D721Med (cell line): ENCODE results near the gene NUDT15.

Source experiments
- DNase-seq: peaks from one replicate; pipeline ENCODE4 v3.0.0; 2011; ENCODE audit warnings: low spot score; ENCODE audit not compliant: insufficient read length
- FAIRE-seq: peaks from 2 replicates; lab custom pipeline; 2011; peaks lifted over from hg19 to GRCh38; lab: Jason Lieb, UNC
- TF ChIP-seq, protein P1 (sequence below): IDR thresholded peaks from 2 replicates; pipeline ENCODE4 v1.5.1; 2012; ENCODE audit warnings: mild to moderate bottlenecking, control low read depth; ENCODE audit not compliant: insufficient read depth; ENCODE audit errors: missing control alignments

The NUDT15 gene

DNA sequence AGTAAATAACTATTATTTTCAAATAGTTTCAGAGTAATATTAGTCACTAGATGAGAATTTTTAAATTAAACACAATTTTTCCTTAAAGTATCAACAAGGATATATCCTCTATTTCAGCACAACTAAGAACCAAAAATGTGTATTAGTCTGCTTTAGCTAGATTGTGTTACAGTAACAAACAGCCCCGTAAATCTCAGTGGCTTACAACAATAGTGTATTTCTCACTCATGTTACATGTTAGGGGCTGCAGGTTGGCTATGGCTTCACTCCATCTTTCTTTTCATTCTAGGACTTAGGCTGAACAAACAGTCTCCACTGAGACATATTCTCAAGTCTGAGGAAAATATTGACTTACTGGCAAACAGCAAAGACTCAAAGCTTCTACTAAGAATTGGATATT, 24.9 kb upstream of the NUDT15 start:
- no peak for DNase-seq
- FAIRE-seq, result no peak
- TF ChIP-seq, protein P1, sequence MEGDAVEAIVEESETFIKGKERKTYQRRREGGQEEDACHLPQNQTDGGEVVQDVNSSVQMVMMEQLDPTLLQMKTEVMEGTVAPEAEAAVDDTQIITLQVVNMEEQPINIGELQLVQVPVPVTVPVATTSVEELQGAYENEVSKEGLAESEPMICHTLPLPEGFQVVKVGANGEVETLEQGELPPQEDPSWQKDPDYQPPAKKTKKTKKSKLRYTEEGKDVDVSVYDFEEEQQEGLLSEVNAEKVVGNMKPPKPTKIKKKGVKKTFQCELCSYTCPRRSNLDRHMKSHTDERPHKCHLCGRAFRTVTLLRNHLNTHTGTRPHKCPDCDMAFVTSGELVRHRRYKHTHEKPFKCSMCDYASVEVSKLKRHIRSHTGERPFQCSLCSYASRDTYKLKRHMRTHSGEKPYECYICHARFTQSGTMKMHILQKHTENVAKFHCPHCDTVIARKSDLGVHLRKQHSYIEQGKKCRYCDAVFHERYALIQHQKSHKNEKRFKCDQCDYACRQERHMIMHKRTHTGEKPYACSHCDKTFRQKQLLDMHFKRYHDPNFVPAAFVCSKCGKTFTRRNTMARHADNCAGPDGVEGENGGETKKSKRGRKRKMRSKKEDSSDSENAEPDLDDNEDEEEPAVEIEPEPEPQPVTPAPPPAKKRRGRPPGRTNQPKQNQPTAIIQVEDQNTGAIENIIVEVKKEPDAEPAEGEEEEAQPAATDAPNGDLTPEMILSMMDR, result no peak

DNA sequence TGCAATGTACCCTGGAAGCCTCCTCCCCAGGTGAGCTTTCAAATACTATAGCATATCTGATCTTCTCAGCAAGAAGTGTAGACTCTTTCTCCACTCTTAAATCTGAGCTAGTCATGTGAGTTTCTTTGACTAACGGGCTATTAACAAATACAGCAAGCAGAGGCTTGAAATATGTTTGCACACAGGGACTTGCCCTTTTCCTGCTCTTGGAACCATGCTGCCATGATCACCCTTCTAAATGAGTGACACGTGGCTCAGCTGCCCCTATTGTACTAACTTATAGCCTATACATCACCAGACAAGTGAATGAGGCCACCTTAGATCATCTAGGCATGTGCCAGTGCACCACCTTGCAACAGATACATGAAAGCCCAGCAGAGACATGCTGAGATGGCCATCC, 23.2 kb upstream of the NUDT15 start:
- no peak for FAIRE-seq
- no peak for DNase-seq
- TF ChIP-seq, protein P1, result no peak

DNA sequence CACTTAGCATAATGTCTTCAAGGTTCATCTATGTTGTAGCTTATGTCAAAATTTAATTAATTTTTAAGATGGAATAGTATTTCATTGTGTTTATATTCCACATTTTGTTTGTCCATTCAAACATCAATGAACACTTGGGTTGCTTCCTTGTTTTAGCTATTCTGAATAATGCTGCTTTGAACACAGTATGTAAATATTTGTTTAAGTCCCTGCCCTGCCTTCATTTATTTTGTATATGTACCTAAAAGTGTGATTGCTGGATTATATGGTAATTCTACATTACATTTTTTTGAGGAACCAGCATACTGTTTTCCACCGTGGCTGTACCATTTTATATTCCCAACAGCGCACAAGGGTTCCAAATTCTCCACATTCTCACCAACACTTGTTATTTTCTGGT, 18.9 kb upstream of the NUDT15 start:
- TF ChIP-seq, protein P1, result no peak
- DNase-seq, result no peak
- FAIRE-seq, result no peak

DNA sequence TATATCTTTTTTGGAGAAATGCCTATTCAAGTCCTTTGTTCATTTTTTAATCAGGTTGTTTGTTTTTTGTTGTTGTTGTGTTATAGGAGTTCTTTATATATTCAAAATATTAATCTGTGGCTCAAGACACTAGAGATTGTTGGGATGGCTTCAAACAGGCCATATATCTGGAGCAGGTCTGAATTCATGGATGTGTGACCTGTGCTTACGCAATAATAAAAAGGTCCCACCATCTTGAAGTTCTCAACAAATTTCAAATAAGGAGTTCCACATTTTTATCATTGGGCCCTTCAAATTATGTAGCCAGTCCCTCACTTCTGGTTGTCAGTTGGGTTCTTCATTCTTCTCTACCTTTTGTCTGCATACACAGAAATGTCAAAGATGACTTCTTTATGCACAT, 17.7 kb upstream of the NUDT15 start:
- TF ChIP-seq, protein P1, result no peak
- DNase-seq, result no peak
- no peak for FAIRE-seq

DNA sequence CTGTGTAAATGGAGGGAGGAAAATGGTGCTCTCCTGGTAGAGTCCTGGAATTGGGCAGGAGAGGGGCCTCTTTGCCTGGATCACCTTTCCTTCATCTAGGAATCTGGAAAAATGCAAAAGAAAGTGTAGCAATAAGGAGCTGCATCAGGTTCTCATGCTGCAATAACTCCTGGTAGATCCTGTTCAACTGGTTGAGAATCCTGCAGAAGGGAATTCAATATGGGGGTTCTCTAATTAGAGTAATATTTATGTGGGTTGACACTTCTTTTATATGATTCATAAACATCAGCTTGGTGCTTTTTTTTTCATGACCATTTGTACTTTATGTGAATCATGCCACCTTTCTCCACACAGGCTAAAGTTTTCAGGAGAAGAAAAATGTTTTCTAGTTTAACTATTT, 9.5 kb upstream of the NUDT15 start:
- FAIRE-seq, result no peak
- TF ChIP-seq, protein P1, result no peak

DNA sequence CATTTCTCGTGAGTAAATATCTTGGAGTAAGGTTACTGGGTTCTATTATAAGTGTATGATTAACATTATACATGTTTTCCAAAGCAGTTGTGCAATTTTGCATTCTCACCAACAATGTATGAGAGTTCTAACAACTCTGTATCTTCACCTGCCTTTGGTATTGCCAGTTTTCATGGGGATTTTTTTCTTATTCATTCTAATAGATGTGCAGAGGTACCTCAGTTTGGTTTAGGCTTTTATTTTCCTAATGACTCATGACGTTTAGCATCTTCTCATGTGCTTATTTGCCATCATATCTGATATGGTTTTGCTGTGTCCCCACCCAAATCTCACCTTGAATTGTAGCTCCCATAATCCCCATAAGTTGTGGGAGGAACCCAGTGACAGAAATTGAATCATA, 7.7 kb upstream of the NUDT15 start:
- TF ChIP-seq, protein P1, result no peak
- DNase-seq (no peak), FAIRE-seq (no peak)

More for the DNA sequence above, 9.5 kb upstream of the NUDT15 start:
- no peak for DNase-seq

DNA sequence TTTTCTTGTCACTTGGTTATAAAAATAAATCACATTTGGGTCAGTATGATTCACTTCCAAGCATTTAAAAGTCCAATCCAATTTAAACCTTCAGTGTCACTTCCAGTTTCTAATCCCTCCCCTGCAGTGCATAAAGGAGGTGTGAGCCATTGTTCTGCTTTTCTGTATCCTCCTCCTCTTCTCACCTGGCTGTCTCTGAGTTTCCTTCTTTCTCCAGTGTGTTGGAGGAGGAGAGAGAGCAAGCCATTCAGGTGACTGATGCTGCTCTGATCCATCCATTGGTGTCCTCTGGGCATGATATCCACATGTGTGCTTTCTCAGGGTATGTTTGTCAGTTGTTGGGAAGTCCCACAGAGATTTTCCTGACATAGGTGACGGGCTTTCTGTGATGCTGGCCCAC, 1.2 kb downstream of the NUDT15 start:
- DNase-seq (no peak), FAIRE-seq (no peak)
- TF ChIP-seq, protein P1, result no peak
